Measurements from ENCODE around the gene MED13L.

GRCh38 chr12:116156614-116157013, 120.9 kb downstream of the MED13L start:
- no peak for TF ChIP-seq EZH2 (IDR thresholded peaks at IDR 0.05; ENCODE audit: borderline replicate concordance, low read depth, low read length, severe bottlenecking)
- TF ChIP-seq CTCF (IDR thresholded peaks at IDR 0.05; ENCODE audit: borderline replicate concordance, extremely low read depth, low read length, poor library complexity, severe bottlenecking), result no peak

All from DND-41 (cell line).